DMS79 treated with DMSO at 0.1 percent for 48 hours (cell line): ENCODE measurements around the gene DHRSX.
"Not testable (repeated sequence)": the region's sequence is repeated elsewhere in the genome, so short reads cannot be mapped to it uniquely, and the experiment has no call there.

Source experiments
- DNase-seq: peaks from one replicate; lab custom pipeline; 2025; lab: John Stamatoyannopoulos, UW

Gene DHRSX

DNA sequence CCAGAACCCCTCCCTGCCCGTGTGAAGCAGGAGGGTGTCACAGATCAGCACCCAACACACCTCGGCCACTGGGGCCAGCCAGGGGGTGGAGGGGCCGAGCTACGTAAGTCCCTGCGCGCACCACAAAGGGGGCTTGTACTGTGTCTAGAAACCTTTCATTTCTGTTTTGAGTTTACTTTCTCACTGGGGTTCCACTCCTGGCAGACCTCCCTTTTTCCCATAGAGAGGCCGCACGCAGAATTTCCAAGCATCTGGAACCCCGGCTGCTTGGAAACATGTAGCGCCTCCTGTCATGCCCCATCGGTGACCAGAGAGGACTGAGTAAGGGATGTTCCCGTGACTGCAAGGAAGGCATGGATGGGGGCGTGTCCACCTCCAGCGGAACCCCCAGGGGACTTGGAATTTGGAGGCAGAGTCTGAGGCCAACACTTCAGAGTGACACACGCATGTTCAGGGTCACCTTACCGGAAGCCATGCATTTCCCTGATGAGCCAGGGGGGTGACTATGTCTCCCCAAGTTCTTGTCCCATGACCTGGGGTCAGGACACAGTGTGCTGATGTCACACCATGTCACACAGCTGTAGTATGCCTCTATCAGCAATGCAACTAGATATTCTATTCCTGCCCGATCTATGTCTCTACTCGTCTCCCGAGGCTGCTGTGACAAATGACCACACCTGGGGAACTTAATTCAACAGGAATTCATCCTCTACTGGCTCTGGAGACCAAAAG lies 105.3 kb downstream of the DHRSX start:
- DNase-seq: no peak

DNA sequence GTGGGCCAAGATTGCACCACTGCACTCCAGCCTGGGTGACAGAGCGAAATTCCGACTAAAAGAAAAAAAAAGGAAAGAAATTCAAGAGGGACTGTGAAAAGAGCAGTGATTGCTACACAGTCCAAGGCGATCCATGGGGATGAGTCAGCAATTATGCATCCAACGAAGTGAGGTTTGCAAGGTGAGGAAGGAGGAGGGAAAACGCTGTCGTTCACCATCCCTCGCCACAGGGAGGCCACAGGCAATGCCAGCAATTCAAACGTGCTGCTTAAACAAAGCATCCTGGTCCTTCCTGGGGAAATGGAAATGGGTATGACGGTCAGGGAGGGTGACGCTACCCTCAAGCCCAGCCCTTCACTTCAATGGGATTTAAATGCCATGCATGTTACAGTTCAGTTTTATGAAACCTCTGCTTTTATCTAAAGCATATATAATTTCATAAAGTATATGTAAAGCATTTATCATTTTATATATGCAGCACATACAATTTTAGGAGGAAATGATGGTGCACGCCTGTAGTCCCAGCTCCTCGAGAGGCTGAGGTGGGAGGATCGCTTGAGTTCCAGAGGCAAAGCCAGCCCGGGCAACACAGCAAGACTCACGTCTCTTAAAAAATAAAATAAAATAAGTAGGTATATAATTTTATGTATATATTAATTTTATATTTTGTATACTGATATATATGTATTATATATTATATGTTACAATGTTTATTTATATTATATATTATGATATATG lies 108.7 kb downstream of the DHRSX start:
- no peak for DNase-seq

DNA sequence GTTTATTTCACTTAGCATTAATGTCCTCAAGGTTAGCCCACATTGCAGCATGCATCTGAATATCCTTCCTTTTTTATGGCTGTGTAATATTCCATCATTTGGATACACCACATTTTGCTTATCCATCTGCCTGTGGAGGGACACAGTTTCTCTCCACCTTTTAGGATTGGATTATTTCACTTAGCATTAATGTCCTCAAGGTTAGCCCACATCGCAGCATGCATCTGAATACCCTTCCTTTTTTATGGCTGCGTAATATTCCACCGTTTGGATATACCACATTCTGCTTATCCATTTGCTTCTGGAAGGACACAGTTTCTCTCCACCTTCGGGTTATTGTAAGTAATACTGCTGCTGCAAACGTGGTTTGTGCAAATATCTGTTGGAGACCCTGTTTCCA lies 110.0 kb downstream of the DHRSX start:
- DNase-seq: no peak

DNA sequence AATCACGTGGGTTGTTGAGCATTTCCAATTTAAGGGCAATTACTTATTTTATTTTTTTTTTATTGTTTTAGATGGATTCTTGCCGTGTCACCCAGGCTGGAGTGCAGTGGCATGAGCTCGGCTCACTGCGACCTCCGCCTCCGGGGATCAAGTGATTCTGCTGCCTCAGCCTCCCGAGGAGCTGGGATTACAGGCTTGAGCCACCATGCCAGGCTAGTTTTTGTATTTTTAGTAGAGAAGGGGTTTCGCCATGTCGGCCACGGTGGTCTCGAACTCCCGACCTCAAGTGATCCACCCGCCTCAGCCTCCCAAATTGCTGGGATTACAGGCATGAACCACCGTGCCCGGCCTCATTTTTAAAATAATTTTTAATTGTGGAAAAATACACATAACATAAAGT lies 111.0 kb downstream of the DHRSX start:
- not testable (repeated sequence) for DNase-seq

DNA sequence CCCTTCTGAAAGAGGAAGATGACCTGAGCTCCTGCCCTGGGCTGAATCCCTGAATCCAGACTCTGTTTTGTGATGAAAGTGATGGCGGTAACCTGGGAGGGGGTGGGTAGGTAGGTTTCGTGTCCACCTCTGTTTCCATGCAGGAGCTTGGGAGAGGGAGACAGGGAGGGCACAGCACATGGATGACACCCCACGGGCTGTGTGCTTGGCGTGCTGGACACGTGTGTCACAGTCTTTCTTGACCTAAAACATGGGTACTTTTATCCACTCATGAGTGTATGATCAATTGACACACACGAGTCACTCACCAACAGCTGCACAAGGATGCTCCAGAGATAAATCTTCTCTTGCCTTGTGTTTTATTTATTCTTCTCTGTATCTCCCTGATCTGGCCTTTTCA lies 111.5 kb downstream of the DHRSX start:
- DNase-seq: no peak

DNA sequence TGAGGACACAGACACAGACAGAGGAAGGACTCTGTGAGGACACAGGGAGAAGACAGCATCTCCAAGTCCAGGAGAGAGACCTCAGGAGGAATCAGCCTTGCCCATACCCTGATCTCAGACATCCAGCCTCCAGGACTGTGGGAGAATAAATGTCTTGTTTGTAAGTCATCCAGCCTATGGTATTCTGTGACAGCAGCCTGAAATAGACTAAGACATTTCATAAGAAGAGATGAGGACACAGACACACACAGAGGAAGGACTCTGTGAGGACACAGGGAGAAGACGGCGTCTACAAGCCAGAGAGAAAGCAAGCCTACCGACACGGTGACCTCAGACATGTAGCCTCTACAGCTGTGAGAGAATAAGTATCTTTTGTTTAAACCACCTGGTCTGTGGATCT lies 112.1 kb downstream of the DHRSX start:
- no peak for DNase-seq

DNA sequence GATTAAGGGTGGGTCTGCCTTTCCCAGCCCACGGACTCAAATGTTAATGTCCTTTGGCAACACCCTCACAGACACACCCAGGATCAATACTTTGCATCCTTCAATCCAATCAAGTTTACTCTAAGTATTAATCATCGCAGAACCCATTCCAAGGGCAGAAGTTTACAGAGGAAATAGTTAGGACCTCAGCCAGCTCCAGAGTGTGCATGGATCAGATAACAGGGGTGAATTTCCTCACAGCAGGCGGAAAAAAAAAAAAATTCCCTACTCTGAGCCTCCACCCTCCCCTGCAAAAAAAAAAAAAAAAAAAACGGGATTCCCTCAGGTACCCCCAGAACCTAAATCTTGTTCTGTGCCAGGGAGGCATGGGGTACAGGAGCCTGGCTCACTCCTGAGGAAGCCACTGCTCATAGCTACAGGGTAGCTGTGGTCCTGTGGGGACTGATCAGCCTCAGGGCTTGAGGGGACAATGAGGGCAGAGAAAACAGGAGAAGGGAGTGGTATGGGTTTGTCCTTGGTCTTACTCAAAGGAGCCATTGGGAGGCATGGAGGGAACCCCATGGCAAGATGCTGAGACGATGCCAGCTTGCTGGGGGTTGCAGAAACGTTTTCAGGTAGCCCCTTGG lies 113.0 kb downstream of the DHRSX start:
- DNase-seq: no peak

DNA sequence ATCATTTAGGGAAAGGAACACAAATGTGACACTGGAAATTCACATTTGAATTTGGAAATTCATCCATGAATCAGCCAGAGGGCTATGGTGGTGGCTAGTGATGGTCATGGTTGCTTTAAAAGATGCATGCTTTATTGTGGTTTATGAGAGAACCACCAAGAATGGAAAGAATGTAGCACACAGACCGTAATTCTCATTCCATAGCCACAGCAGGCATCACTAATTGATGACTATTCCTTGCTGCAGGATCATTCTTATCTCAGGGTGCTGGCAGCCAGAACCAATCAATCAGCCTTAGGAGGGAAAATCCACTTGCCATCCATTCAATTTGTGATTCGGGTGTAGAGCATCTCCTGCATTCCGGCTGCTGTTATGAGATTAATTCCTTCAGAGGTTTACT lies 115.6 kb downstream of the DHRSX start:
- DNase-seq: no peak

DNA sequence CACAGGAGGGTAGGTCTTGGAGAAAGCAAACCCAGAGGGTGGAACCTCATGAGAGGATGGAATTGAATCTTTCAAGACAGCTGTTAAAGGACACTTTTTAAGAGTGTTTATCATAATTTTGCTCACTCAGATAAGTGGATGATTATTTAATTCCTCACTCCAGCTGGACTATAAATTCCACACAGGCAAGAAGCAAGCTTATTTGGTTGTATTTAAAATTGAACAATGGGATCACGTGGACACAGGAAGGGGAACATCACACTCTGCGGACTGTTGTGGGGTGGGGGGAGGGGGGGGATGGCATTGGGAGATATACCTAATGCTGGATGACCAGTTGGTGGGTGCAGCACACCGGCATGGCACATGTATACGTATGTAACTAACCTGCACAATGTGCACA lies 116.3 kb downstream of the DHRSX start:
- no peak for DNase-seq

DNA sequence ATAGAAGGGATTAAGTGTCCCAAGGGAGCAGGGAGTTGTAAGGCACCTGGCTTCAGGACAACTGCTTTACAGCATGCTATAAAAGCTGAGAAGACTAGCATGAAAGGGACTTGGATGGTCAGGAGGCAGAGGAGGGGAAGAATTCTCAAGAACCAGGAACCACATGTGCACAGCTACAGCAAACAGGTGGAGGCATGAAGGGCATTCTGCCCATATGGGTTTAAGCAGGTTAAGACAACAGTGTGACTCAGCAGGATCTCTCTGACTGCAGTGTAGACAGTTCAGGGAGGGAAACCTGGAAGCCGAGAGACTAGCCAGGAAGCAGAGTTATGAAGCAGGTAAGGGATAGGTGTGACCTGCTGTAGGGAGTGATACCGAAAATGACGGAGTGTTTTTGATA lies 117.0 kb downstream of the DHRSX start:
- no peak for DNase-seq

DNA sequence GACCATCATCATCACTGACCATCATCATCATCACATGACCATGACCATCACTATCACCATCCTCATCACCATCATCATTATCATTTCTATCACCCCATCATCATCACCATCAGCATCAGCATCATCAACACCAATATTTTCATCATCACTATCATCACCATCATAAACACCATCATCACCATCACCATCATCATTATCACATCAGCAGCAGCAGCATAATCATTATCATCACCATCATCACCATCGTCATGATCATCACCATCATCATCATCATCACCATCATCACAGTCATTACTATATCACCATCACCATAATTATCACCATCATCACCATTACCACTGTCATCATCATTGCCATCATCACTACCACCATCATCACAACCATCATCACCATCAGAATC lies 117.6 kb downstream of the DHRSX start:
- DNase-seq: no peak

DNA sequence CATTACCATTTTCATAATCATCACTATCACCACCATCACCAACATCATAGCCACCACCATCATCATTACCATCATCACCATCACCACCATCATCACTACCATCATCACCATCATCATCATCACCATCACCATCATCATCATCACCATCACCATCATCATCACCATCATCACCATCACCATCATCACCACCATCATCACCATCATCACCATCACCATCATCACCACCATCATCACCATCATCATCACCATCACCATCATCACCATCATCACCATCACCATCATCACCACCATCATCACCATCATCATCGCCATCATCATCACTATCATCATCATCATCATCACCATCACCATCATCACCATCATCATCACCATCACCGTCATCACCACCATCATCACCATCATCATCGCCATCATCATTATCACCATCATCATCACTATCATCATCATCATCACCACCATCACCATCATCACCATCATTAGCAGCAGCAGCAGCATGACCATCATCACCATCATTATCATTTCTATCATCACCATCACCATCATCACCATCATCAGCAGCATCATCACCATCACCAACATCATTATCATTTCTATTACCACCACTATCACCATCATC lies 118.2 kb downstream of the DHRSX start:
- DNase-seq: not testable (repeated sequence)

DNA sequence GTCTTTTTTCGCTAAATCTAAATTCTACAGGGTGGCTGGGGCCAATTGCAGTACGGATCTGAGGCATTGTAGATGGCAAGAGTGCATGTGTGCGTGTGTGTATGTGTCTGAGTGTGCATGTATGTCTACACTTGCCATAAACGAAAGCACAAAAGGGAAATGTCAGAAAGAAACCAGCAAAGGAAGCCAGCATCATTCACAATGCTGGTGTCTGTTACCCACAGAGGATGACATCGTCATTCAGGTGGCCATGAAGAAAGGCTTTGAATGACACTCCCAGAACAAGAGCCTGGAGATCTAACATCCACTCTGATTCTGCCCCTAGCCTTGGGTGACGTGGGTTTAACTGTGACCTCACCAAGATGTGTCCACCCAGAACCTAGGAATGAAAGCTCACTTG lies 124.6 kb downstream of the DHRSX start:
- no peak for DNase-seq

DNA sequence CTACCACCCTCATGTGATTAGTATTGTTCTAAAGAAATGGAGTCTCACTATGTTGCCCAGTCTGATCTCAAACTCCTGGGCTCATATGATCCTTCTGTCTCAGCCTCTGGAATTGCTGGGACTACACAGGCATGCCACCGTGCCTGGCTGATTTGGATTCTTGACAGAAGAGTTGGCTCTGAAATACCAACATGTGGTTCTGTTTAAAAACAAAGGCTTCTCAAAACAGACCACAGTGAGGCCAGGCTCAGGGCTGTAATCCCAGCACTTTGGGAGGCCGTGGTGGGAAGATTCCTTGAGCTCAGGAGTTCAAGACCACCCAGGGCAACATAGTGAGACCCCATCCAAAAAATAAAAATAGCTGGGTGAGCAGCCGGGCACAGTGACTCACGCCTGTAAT lies 126.7 kb downstream of the DHRSX start:
- no peak for DNase-seq

DNA sequence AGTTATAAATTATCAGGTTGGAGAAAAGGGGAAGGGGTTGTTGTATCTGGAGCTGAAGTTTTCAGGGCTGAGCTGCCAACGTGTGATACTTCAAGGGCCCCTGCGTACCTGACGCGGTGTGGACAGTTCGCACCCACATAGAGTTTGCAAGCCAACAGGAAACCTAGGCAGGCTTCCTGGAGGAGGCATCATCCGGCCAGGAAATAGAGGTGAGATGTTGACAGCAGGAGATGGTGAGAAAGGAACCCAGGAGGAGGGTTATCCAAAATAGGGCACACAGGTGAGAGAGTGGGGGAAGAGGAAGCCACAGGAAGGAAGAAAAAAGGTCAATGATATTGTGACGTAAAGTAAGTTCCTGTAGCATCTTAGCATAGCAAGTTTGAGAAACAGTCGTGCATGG lies 127.2 kb downstream of the DHRSX start:
- DNase-seq: no peak

DNA sequence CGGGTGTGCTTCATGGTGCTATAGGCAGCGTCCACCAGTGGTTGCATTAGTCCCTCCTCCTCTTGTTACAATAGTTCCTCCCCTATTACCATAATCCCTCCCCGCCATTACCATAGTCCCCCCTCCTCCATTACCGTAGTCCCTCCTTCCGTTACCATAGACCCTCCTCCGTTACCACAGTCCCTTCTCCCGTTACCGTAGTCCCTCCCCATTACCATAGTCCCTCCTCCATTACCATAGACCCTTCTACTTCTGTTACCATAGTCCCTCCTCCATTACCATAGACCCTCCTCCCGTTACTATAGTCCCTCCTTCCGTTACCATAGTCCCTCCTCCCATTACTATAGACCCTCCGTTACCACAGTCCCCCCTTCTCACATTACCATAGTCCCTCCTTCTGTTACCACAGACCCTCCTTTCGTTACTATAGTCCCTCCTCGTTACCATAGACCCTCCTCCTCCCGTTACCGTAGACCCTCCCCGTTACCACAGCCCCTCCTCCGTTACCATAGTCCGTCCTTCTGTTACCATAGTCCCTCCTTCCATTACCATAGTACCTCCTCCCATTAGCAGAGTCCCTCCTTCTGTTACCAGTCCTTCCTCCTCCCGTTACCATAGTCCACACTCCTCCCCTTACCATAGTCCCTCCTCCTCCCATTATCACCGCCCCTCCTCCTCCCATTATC lies 129.6 kb downstream of the DHRSX start:
- DNase-seq: no peak

DNA sequence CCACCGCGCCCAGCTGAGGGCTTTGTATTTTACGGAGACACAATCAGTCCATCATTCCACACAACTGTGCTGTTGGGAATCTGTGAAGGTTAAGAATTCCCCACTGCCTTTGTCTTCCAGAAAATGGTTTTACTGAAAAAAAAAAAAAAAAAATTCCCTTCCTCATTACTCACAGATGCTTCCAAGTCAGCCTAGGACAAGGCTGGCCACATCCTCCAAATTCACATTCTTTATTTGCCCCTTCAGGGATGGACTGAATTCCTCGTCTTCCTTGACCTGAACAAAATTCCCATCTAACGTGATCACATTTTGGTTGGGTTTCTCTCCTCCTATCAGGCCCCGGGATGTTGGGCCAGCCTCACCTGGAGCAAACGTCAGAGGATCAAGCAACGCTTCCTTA lies 130.3 kb downstream of the DHRSX start:
- DNase-seq: no peak

DNA sequence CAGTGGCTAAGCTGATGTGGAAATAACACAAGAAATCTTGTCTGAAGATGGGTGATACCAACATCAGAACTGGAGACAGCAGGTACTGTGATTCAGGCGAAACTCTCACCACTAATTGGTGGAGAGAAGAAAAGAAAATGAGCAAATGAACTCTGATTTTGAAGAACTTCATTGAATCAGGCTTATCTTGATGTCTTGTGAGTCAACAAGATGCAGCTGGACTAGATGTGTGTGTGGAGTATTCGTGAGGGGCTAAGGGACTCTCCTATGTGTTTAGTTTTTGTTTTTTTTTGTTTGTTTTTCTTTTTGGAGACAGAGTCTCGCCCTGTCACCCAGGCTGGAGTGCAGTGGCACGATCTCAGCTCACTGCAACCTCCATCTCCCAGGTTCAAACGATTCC lies 131.6 kb downstream of the DHRSX start:
- no peak for DNase-seq

DNA sequence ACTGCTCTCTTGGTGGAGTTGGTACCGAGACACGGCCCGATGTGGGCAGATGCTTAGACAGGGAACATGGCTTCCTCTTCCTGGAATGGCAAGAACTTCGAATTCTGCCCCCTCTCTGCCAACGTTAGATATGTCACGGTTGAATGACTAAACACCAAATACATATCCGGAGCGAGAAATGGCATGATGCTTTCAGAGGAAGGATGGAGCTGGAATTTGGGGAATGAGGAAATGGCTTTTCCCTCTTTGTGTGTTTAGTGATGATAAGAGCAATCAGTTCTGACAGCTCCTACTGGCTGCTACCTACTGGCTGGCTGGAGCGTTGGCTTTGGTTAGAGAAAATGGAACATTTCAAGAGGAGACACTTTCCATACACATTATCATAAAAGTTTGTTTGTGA lies 140.0 kb downstream of the DHRSX start:
- DNase-seq: no peak

DNA sequence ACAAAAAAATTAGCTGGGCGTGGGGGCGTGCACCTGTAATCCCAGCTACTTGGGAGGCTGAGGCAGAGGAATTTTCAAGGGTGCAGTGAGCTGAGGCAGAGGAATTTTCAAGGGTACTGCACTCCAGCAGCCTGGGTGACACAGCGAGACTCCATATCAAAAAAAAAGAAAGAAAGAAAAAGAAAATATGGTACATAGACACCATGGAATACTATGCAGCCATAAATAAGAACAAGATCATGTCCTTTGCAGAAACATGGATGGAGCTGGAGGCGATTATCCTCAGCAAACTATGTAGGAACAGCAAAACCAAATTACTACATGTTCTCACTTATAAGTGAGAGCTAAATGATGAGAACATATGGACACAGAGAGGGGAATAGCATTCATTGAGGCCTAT lies 141.3 kb downstream of the DHRSX start:
- not testable (repeated sequence) for DNase-seq

DNA sequence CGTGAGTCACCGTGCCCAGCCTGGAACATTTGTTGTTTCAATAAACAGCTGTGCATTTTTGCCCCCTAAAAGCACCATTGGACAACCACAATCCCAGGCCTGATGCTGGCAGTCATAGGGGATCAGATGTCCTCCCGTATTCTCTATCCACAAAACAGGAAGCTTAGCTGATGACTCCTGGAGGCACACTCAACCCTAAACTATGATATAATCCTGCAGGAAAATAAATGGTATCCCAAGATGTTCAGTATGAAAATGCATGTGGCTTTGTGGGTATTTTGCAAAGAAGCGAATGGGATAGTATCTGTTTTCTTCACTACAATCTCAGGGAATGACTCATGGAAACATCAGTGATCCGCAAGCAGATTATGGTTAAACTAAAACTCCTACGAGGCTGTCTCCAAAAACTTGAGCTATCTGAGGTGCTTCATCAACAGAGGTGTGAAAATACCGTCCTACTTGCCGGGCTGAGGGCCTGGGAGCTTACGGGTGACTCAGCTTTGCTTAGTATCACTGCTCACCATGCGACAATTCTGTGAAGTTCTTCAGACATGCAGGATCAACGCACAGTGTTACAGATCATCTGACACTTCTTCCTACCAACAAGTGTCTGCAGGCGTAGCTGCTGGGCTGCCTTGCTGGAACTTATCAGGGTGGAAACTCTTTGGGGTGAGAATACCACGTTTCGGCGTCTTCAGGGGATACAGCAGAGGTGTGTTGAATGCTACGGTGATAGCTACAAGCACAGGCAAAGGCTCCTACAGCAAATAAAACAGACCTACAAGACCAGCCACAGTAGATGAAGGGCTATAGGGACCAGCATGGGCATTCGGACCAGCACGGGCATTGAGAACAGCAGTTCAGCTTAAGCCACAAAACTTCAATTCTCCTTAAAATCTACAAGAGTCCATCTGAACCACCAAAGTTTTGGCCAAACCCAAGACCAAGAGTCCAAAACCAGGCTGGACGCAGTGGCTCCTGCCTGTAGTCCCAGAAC lies 148.5 kb downstream of the DHRSX start:
- DNase-seq: no peak
